TTC549 (cell line): ENCODE data around the gene DGKG.

Experiments used
- FAIRE-seq: peaks from 2 replicates; lab custom pipeline; 2012; peaks lifted over from hg19 to GRCh38; lab: Jason Lieb, UNC

The DGKG gene

GRCh38 chr3:186273586-186273985 is 88.4 kb downstream of the DGKG start:
- FAIRE-seq = no peak

GRCh38 chr3:186270701-186271100 is 91.3 kb downstream of the DGKG start:
- FAIRE-seq = no peak

- no peak for FAIRE-seq
Observed at GRCh38 chr3:186268616-186269448, 93.2 kb downstream of the DGKG start.

- no peak for FAIRE-seq
Observed at GRCh38 chr3:186267758-186268157, 94.3 kb downstream of the DGKG start.

GRCh38 chr3:186264608-186265400 is 97.2 kb downstream of the DGKG start:
- FAIRE-seq = no peak

- FAIRE-seq = no peak
Observed at GRCh38 chr3:186261638-186262037, 100.4 kb downstream of the DGKG start.

- FAIRE-seq = no peak
Observed at GRCh38 chr3:186260726-186261125, 101.3 kb downstream of the DGKG start.

GRCh38 chr3:186259612-186260383 is 102.2 kb downstream of the DGKG start:
- FAIRE-seq = no peak

- no peak for FAIRE-seq
Observed at GRCh38 chr3:186258968-186259367, 103.1 kb downstream of the DGKG start.

GRCh38 chr3:186257866-186258265 is 104.2 kb downstream of the DGKG start:
- FAIRE-seq = no peak

- FAIRE-seq = no peak
Observed at GRCh38 chr3:186255703-186256331, 106.2 kb downstream of the DGKG start.

- FAIRE-seq = no peak
Observed at GRCh38 chr3:186254676-186255650, 107.1 kb downstream of the DGKG start.

- no peak for FAIRE-seq
Observed at GRCh38 chr3:186251948-186252619, 110.0 kb downstream of the DGKG start.

- no peak for FAIRE-seq
Observed at GRCh38 chr3:186248850-186249249, 113.2 kb downstream of the DGKG start.

GRCh38 chr3:186247821-186248814 is 113.9 kb downstream of the DGKG start:
- no peak for FAIRE-seq

GRCh38 chr3:186246941-186247340 is 115.1 kb downstream of the DGKG start:
- no peak for FAIRE-seq

- FAIRE-seq = no peak
Observed at GRCh38 chr3:186244016-186244415, 118.0 kb downstream of the DGKG start.

GRCh38 chr3:186241910-186242821 is 119.9 kb downstream of the DGKG start:
- no peak for FAIRE-seq
